Spleen (tissue), 7 donors: Measurements from ENCODE around the gene IRF2BP2.

ENCODE experiments used
- POLR2A ChIP-seq, 3 donors: fragments of 450-650 bp; IDR thresholded peaks; one replicate each; pipeline ENCODE4 v1.5.1; 2017; ENCODE audit warnings: antibody characterized with exemption in 3 of 3, mild to moderate bottlenecking in 1 of 3
- TF ChIP-seq, protein P1 (sequence below), 11 experiments: fragments of 200-600 bp in 7 of 11; fragments of 450-650 bp in 4 of 11; sonication (generic) in 4 of 11; IDR thresholded peaks in 8 of 11; conservative IDR thresholded peaks in 3 of 11; 1 replicate in 7 of 11; 2 replicates in 4 of 11; pipeline versions ENCODE4 v1.4.0 to v1.8.0; 2016 to 2021; ENCODE audit warnings: antibody characterized with exemption in 11 of 11, inconsistent platforms in 4 of 11, mild to moderate bottlenecking in 1 of 11
- donor health status: DM: no; HTN: no; CAD: no; lungs with moderate emphysema.
- donor health status: DM: no; HTN: no; CAD: no.
- donor health status: DM: no; HTN: no; CAD: no.

DNA sequence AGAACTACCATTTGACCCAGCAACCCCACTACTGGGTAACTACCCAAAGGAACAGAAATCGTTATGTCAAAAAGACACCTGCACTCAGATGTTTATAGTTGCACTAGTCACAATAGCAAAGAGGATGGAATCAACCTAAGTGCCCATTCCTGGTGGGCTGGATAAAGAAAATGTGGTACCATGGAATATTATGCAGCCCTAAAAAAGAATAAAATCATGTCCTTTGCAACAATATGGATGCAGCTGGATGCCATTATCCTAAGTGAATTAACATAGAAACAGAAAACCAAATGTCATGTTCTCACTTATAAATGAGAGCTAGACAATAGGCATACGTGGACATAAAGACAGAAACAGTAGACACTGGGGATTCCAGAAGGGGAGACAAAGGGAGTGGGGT lies 32.5 kb upstream of the IRF2BP2 start:
- no peak for TF ChIP-seq POLR2A (IDR thresholded peaks at IDR 0.05)
- TF ChIP-seq, protein P1, sequence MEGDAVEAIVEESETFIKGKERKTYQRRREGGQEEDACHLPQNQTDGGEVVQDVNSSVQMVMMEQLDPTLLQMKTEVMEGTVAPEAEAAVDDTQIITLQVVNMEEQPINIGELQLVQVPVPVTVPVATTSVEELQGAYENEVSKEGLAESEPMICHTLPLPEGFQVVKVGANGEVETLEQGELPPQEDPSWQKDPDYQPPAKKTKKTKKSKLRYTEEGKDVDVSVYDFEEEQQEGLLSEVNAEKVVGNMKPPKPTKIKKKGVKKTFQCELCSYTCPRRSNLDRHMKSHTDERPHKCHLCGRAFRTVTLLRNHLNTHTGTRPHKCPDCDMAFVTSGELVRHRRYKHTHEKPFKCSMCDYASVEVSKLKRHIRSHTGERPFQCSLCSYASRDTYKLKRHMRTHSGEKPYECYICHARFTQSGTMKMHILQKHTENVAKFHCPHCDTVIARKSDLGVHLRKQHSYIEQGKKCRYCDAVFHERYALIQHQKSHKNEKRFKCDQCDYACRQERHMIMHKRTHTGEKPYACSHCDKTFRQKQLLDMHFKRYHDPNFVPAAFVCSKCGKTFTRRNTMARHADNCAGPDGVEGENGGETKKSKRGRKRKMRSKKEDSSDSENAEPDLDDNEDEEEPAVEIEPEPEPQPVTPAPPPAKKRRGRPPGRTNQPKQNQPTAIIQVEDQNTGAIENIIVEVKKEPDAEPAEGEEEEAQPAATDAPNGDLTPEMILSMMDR (IDR thresholded peaks at IDR 0.05 in 8 of 11, conservative IDR thresholded peaks at IDR 0.05 in 3 of 11): no peak
